ENCODE results near the gene TBCEL. TPM values are rescaled to one million over a fixed set of nuclear protein-coding genes. Genes with fewer than 3 reads are reported as not detected.
"Not testable (repeated sequence)": the region's sequence is repeated elsewhere in the genome, so short reads cannot be mapped to it uniquely, and the experiment has no call there.

The TBCEL gene
- total RNA-seq, 2 donors from 2014 or later = 23.0 to 31.0 TPM

DNA sequence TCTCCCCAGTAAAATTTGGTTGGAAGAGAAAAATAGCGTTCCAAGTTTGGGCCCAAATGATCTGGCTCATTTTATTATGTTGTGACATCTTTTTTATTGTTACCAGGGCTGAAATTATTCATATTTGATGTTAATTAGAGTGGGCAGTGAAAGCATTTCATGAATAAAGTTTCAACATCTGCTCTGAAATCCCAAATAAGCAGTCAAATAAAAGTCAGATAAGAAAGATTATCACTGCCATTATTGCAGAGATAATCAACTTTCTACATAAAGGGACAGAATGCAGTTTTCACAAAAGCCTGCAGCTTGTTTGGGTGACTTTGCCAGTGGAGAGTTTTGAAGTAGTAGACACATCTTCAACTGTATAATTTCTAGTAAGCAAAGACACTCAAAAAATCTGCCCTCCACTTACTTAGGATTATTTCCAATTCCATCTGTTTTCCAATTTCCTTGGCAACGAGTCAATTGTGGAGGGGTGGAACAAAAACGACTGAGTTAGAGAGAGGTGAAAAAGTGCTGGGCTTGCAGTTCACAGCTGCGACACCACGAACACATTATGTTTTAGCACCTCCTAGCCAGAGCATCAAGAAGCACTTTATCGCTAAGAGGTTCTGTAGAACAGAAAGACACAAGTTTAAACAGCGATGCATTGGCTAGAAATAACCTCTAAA lies 86.1 kb downstream of the TBCEL start:
- Histone ChIP-seq H3K9me3 (no peaks in the 10 kb centered on the region), H3K4me1 (peaks cover 0 to 22% of the 10 kb centered on the region in 2 donors), H3K27me3 (no peaks in the 10 kb centered on the region), H3K4me3 (no peak overlapping the region), H3K27ac (no peak overlapping the region), H3K36me3 (no peaks in the 10 kb centered on the region)
- no peak for DNase-seq (ENCODE audit: low spot score)
- TF ChIP-seq, protein P1, sequence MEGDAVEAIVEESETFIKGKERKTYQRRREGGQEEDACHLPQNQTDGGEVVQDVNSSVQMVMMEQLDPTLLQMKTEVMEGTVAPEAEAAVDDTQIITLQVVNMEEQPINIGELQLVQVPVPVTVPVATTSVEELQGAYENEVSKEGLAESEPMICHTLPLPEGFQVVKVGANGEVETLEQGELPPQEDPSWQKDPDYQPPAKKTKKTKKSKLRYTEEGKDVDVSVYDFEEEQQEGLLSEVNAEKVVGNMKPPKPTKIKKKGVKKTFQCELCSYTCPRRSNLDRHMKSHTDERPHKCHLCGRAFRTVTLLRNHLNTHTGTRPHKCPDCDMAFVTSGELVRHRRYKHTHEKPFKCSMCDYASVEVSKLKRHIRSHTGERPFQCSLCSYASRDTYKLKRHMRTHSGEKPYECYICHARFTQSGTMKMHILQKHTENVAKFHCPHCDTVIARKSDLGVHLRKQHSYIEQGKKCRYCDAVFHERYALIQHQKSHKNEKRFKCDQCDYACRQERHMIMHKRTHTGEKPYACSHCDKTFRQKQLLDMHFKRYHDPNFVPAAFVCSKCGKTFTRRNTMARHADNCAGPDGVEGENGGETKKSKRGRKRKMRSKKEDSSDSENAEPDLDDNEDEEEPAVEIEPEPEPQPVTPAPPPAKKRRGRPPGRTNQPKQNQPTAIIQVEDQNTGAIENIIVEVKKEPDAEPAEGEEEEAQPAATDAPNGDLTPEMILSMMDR (IDR thresholded peaks at IDR 0.05) = no peak

DNA sequence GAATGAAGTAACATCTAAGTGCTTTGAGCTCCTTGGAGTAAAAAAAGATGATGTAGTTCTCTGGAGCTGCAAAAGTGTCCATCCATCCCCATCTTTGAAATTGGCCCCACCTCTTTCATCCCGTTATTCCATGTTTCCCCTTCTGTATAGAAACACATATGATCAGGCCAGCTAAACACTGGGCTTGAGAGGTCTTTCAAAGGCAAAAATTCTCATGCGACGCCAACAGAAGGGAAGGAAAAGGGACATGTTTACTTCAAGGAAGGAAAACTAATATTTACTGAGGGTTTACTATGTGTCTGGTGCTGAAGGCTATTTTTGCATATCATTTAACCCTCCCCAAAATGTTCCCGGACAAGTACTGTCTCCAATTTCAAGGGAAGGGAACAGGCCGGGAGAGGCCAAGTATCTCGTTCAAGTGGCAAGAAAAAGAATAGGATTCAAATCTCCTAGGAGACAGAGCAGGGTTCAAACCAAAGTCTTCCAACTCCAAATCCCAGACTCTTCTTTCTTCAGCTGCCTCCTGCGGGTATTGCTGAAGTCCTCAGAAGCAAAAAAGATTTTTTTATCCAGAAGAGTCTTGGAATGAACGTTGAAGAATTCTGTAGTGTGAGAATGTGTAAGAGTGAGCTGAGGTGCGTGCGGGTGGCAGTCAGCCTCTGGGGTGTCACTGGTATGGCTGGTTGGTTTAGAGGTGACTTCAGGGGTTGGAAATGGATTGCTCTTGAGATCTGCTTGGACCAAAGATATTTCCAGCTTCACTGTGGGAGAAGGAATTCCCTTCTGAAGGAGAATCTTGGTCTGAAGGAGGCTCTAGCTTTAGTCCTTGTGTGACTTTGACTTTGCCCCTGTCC lies 87.2 kb downstream of the TBCEL start:
- Histone ChIP-seq H3K4me3 (no peak overlapping the region), H3K27me3 (no peaks in the 10 kb centered on the region), H3K9me3 (no peaks in the 10 kb centered on the region), H3K4me1 (peaks cover 0 to 14% of the 10 kb centered on the region in 2 donors), H3K27ac (no peak overlapping the region), H3K36me3 (no peaks in the 10 kb centered on the region)
- no peak for DNase-seq (ENCODE audit: low spot score)
- TF ChIP-seq, protein P1 (IDR thresholded peaks at IDR 0.05) = no peak

DNA sequence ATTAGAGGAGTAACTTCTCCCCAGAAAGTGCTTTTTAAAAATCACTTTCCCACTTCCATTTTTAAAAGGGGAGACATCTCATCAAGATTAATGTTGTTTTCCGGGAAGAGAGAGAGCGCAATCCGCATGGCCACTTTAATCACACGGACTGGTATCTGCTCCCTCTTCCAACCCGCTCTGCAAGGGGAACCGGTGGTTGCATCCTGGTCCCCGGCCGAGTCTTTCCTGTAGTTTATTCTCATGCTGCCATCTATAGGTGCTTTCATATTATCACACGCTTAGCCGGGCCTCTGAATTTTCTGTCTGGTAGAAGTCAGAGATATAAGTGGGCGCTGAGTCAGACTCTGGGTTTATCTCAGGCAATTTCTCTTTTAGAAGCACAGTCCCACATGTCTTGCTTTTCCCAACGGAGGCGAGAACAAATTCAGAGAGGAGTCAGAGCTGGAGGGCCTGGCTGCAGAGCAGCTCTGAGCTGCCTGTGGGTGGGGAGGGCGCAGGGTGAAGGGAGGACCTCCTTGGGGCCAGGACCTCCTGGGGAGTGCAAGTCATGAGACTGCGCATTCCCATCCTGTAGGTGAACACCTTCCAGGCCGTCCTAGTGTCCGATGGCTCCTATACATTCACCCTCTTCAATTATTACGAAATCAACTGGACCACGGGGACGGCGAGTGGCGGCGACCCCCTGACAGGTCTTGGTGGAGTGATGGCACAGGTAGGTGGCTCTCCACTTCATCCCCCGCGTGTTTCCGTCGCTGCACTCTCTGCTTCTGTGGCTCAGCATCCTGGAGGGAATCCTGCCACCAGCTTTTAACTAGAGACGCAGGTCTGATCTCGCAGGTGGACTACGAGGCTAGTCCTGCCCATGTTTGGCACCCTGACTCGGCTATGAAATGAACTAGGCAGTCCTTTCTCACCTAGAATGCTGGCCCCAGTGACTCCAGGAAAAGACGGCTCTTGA lies 88.9 kb downstream of the TBCEL start:
- peak; percentile 87 for DNase-seq (ENCODE audit: low spot score)
- no peaks in the 10 kb centered on the region for H3K36me3 ChIP-seq

DNA sequence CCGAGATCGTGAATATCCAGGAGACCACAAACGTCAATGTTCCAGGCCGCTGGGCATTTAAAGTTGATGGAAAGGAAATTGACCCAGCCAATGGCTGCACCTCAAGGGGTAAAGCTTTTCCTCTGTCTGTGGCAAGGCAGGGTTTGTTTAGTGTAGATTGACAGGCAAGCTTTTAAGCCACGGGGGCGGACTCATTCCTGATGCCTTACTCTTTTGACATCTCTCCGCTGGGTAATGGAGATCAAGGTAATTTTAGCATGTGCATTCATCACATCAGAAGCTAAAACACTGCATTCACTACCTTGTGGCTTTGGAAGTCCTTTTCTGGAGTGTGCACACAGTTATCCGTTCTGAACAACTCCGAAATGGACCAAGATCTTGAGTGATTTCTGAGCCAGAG lies 89.7 kb downstream of the TBCEL start:
- Histone ChIP-seq H3K4me1 (peaks cover 0 to 14% of the 10 kb centered on the region in 2 donors), H3K9me3 (no peaks in the 10 kb centered on the region), H3K36me3 (no peaks in the 10 kb centered on the region), H3K4me3 (no peak overlapping the region), H3K27ac (no peak overlapping the region), H3K27me3 (no peaks in the 10 kb centered on the region)
- no peak for DNase-seq (ENCODE audit: low spot score)
- TF ChIP-seq, protein P1 (IDR thresholded peaks at IDR 0.05) = no peak

More for the DNA sequence above, 88.9 kb downstream of the TBCEL start:
- H3K9me3 ChIP-seq = no peaks in the 10 kb centered on the region
- TF ChIP-seq, protein P1 (IDR thresholded peaks at IDR 0.05) = peak; percentile 47 to 77
- no peak overlapping the region for H3K4me3 ChIP-seq
- no peaks in the 10 kb centered on the region for H3K27me3 ChIP-seq
- H3K4me1 ChIP-seq = peaks cover 0 to 14% of the 10 kb centered on the region in 2 donors
- no peak overlapping the region for H3K27ac ChIP-seq

DNA sequence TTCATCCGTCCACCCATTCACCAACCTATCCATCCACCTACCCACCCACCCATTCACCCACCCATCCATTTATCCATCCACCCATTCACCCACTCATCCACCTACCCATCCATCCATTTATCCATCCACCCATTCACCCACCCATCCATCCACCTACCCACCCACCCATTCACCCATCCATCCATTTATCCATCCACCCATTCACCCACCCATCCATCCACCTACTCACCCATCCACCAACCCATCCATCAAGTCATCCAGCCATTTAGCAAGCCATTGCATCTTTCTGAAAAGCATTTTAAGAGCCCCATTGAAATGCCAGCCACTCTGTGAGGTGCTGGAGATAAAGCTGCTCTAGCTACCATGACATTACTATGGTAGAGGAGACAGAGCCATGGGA lies 91.1 kb downstream of the TBCEL start:
- H3K4me3 ChIP-seq; DNase-seq (ENCODE audit: low spot score); H3K36me3 ChIP-seq; H3K27ac ChIP-seq; H3K27me3 ChIP-seq; H3K9me3 ChIP-seq: not testable (repeated sequence)
- peaks cover 0 to 14% of the 10 kb centered on the region in 2 donors for H3K4me1 ChIP-seq
